HG03469 (cell line): ENCODE measurements around the gene STK40.

Experiments used
- ATAC-seq: cut with Tn5 transposase; IDR thresholded peaks from one replicate; pipeline ENCODE4 v1.9.1; 2021; ENCODE audit warnings: mild to moderate bottlenecking, moderate library complexity, moderate number of reproducible peaks; ENCODE audit not compliant: unreplicated experiment

Gene STK40

GRCh38 chr1:36385410-36386264 is at the start of gene STK40:
Gene STK40 (minus strand): TSS chr1:36385924. CDS start chr1:36361332, 24,592 bp downstream.
- ATAC-seq, result peak; percentile 55

- ATAC-seq, result no peak
Observed at GRCh38 chr1:36433102-36433501, 47.4 kb upstream of the STK40 start.

- no peak for ATAC-seq
Observed at GRCh38 chr1:36432616-36433015, 46.9 kb upstream of the STK40 start.

- ATAC-seq, result no peak
Observed at GRCh38 chr1:36425791-36426190, 40.1 kb upstream of the STK40 start.

- no peak for ATAC-seq
Observed at GRCh38 chr1:36421649-36422048, 35.9 kb upstream of the STK40 start.

- no peak for ATAC-seq
Observed at GRCh38 chr1:36420836-36421317, 35.2 kb upstream of the STK40 start.

GRCh38 chr1:36420409-36420808 is 34.7 kb upstream of the STK40 start:
- no peak for ATAC-seq

- ATAC-seq, result no peak
Observed at GRCh38 chr1:36419569-36419968, 33.8 kb upstream of the STK40 start.

GRCh38 chr1:36419140-36419539 is 33.4 kb upstream of the STK40 start:
- no peak for ATAC-seq

GRCh38 chr1:36417931-36418330 is 32.2 kb upstream of the STK40 start:
- no peak for ATAC-seq

- ATAC-seq, result no peak
Observed at GRCh38 chr1:36415661-36416326, 30.1 kb upstream of the STK40 start.

- no peak for ATAC-seq
Observed at GRCh38 chr1:36414384-36414783, 28.7 kb upstream of the STK40 start.

- ATAC-seq, result no peak
Observed at GRCh38 chr1:36411674-36412648, 26.2 kb upstream of the STK40 start.

- no peak for ATAC-seq
Observed at GRCh38 chr1:36408479-36408878, 22.8 kb upstream of the STK40 start.

- ATAC-seq, result no peak
Observed at GRCh38 chr1:36406440-36406839, 20.7 kb upstream of the STK40 start.

GRCh38 chr1:36402504-36402890 is 16.8 kb upstream of the STK40 start:
- ATAC-seq, result no peak

- no peak for ATAC-seq
Observed at GRCh38 chr1:36401602-36402503, 16.1 kb upstream of the STK40 start.

- no peak for ATAC-seq
Observed at GRCh38 chr1:36400825-36401601, 15.3 kb upstream of the STK40 start.

GRCh38 chr1:36400514-36400824 is 14.7 kb upstream of the STK40 start:
- no peak for ATAC-seq
